RWPE1 (cell line): ENCODE data around the gene CSAD.

ENCODE experiments used
- CTCF ChIA-PET: fragments of 350-600 bp; sonication (Branson Sonifier 250); formaldehyde crosslinking; extraction: SDS; loops from one replicate; lab custom pipeline; 2021; lab: Yijun Ruan, JAX
- POLR2A ChIA-PET: fragments of 400-600 bp; formaldehyde crosslinking; extraction: SDS; loops from one replicate; lab custom pipeline; 2020; ENCODE audit warnings: antibody characterized with exemption; ENCODE audit not compliant: low non-redundant PET; lab: Yijun Ruan, JAX
- DNase-seq: peaks from one replicate; pipeline ENCODE4 v3.0.0; 2012; ENCODE audit warnings: low spot score
- H3K27ac ChIP-seq: fragments of 450-650 bp; 2 replicates; pipeline ENCODE4 v1.5.1; 2017
- CTCF ChIP-seq: fragments of 450-650 bp; conservative IDR thresholded peaks from 2 replicates; pipeline ENCODE4 v1.5.1; 2017; ENCODE audit warnings: low read depth, mild to moderate bottlenecking

CSAD gene

GRCh38 chr12:53222170-53222721, 41.5 kb upstream of the CSAD start:
- DNase-seq: no peak
- TF ChIP-seq CTCF: no peak
- ChIA-PET CTCF (interaction anchor here (0.6 to 0.9 kb wide), 2 partner anchors 22 to 29 kb away, joined by 4 to 6 read pairs; no protein-coding TSS in a partner anchor), POLR2A (interaction anchor here (0.7 kb wide), 1 partner anchor 17 kb away, joined by 4 read pairs; no protein-coding TSS in a partner anchor)
- H3K27ac ChIP-seq: peak overlapping the region; percentile 99

GRCh38 chr12:53221203-53222080, 40.7 kb upstream of the CSAD start:
- DNase-seq: peak; percentile 66
- ChIA-PET POLR2A (no interaction called here), CTCF (interaction anchor here (0.5 to 0.7 kb wide), 4 partner anchors 21 to 62 kb away, joined by 3 to 4 read pairs (median 4); partner anchors contain the start of gene ESPL1)
- peak; percentile 27; the same call in 1 of the 2 replicates for TF ChIP-seq CTCF
- peak overlapping the region; percentile 99 for H3K27ac ChIP-seq

GRCh38 chr12:53220694-53221202, 40.0 kb upstream of the CSAD start:
- ChIA-PET CTCF (interaction anchor here (0.5 to 1.2 kb wide), 8 partner anchors 12 to 67 kb away, joined by 3 to 4 read pairs (median 3); partner anchors contain the start of gene ESPL1), POLR2A (no interaction called here)
- H3K27ac ChIP-seq: peak overlapping the region; percentile 99
- TF ChIP-seq CTCF: no peak
- peak; percentile 97 for DNase-seq

GRCh38 chr12:53219956-53220693, 39.4 kb upstream of the CSAD start:
- peak; percentile 68 for DNase-seq
- peak overlapping the region; percentile 99 for H3K27ac ChIP-seq
- POLR2A ChIA-PET: no interaction called here
- CTCF ChIA-PET: interaction anchor here (0.5 to 1.9 kb wide), 7 partner anchors 13 to 162 kb away, joined by 3 to 6 read pairs (median 3); a partner anchor contains a TSS
- no peak for TF ChIP-seq CTCF

- DNase-seq: no peak
- no peak for TF ChIP-seq CTCF
- POLR2A ChIA-PET: no interaction called here
- CTCF ChIA-PET: interaction anchor here (0.9 to 1.9 kb wide), 5 partner anchors 14 to 163 kb away, joined by 3 to 6 read pairs (median 4); a partner anchor contains a TSS
- H3K27ac ChIP-seq: peak overlapping the region; percentile 99
These were observed 38.7 kb upstream of the CSAD start for GRCh38 chr12:53219292-53219955.
